Brain microvascular endothelial cell (primary cell): ENCODE data around the gene GPR65.
A peak's percentile ranks its signal among the peaks of the same experiment; 100 is the strongest.

Experiments
- DNase-seq: peaks from one replicate; pipeline ENCODE4 v3.0.0-alpha.2; 2020
- H3K27ac ChIP-seq: fragments of 250-450 bp; sonication (Bioruptor Pico); 2 replicates; pipeline ENCODE4 v1.5.1; 2020; ENCODE audit warnings: mild to moderate bottlenecking, moderate library complexity
- H3K27me3 ChIP-seq: fragments of 250-450 bp; sonication (Bioruptor Pico); replicated peaks from 2 replicates; pipeline ENCODE4 v1.5.1; 2020; ENCODE audit warnings: mild to moderate bottlenecking
- H3K36me3 ChIP-seq: fragments of 250-450 bp; sonication (Bioruptor Pico); replicated peaks from 2 replicates; pipeline ENCODE4 v1.5.1; 2020; ENCODE audit warnings: mild to moderate bottlenecking
- H3K4me3 ChIP-seq: 2 replicates; pipeline ENCODE4 v1.5.1; 2011; ENCODE audit warnings: low read depth, mild to moderate bottlenecking, control low read depth, low read length, moderate library complexity
- CTCF ChIP-seq: IDR thresholded peaks from 2 replicates; pipeline ENCODE4 v1.5.1; 2011; ENCODE audit warnings: low read depth, mild to moderate bottlenecking, moderate library complexity, low read length, control low read depth, inconsistent platforms; ENCODE audit errors: missing control alignments
- in situ Hi-C: cut with HindIII; loops from 2 replicates; pipeline ENCODE4 v1.10.0; 2017; ENCODE audit warnings: low sequenced_read_pairs, low pct_ligation_motif_present

GPR65 gene

GRCh38 chr14:87990682-87991081, 14.3 kb upstream of the GPR65 start:
- no peaks in the 10 kb centered on the region for H3K36me3 ChIP-seq
- in situ Hi-C loops, result no loop called here
- DNase-seq, result no peak
- H3K27me3 ChIP-seq, result no peaks in the 10 kb centered on the region
- H3K27ac ChIP-seq, result no peak overlapping the region
- H3K4me3 ChIP-seq, result no peak overlapping the region
- TF ChIP-seq CTCF, result no peak

- DNase-seq, result no peak
- in situ Hi-C loops, result no loop called here
- H3K27me3 ChIP-seq, result no peaks in the 10 kb centered on the region
- H3K4me3 ChIP-seq, result peak overlapping the region; percentile 71
- no peak for TF ChIP-seq CTCF
- H3K36me3 ChIP-seq, result no peaks in the 10 kb centered on the region
- peak overlapping the region; percentile 67 for H3K27ac ChIP-seq
Measured at GRCh38 chr14:87992346-87992717, 12.6 kb upstream of the GPR65 start.

- Histone ChIP-seq H3K36me3 (no peaks in the 10 kb centered on the region), H3K4me3 (peak within 1 kb of the TSS; percentile 71), H3K27me3 (no peaks in the 10 kb centered on the region), H3K27ac (peak within 1 kb of the TSS; percentile 67)
- peak; percentile 94 for DNase-seq
- in situ Hi-C loops, result no loop called here
- no peak for TF ChIP-seq CTCF
Measured at GRCh38 chr14:87992718-87993628, 12.0 kb upstream of the GPR65 start, which contains the start of gene GALC. Gene GALC (minus strand): TSS chr14:87993182. CDS start chr14:87993164, 18 bp downstream.

GRCh38 chr14:87994974-87995373, 10.0 kb upstream of the GPR65 start:
- DNase-seq, result no peak
- TF ChIP-seq CTCF, result no peak
- Histone ChIP-seq H3K36me3 (no peaks in the 10 kb centered on the region), H3K4me3 (no peak overlapping the region), H3K27ac (no peak overlapping the region), H3K27me3 (no peaks in the 10 kb centered on the region)
- in situ Hi-C loops, result no loop called here

GRCh38 chr14:87995500-87996290, 9.2 kb upstream of the GPR65 start:
- in situ Hi-C loops, result no loop called here
- no peak for DNase-seq
- H3K4me3 ChIP-seq, result no peak overlapping the region
- H3K27me3 ChIP-seq, result no peaks in the 10 kb centered on the region
- H3K36me3 ChIP-seq, result no peaks in the 10 kb centered on the region
- TF ChIP-seq CTCF, result no peak
- no peak overlapping the region for H3K27ac ChIP-seq
